IPS DF 6.9 (cell line): Measurements from ENCODE around the gene CMKLR1.

ENCODE experiments used
- DNase-seq: peaks from one replicate; pipeline ENCODE4 v3.0.0-alpha.2; 2013; ENCODE audit warnings: low read depth, low spot score
- H3K27ac ChIP-seq: one replicate; pipeline ENCODE4 v1.5.1; 2013; ENCODE audit warnings: low read length, control low read depth
- H3K27me3 ChIP-seq: 2 replicates; pipeline ENCODE4 v1.6.1; 2013; ENCODE audit warnings: mild to moderate bottlenecking, low read length; ENCODE audit not compliant: control insufficient read depth, insufficient read depth
- H3K36me3 ChIP-seq: 2 replicates; pipeline ENCODE4 v1.6.1; 2013; ENCODE audit warnings: low read length; ENCODE audit not compliant: control insufficient read depth, insufficient read depth
- H3K4me1 ChIP-seq: 2 replicates; pipeline ENCODE4 v1.6.1; 2013; ENCODE audit warnings: low read length; ENCODE audit not compliant: control insufficient read depth, insufficient read depth
- H3K4me3 ChIP-seq: 2 replicates; pipeline ENCODE4 v1.5.1; 2013; ENCODE audit warnings: mild to moderate bottlenecking, low read length
- H3K9me3 ChIP-seq: 2 replicates; pipeline ENCODE4 v1.6.1; 2013; ENCODE audit warnings: low read length, inconsistent platforms; ENCODE audit not compliant: control insufficient read depth, insufficient read depth
- WGBS: extraction: QIAGEN DNeasy Blood & Tissue Kit; methylation state at CpG from one replicate; pipeline ENCODE4 v1.1.7; 2013; ENCODE audit warnings: mixed read lengths, missing lambda C conversion rate; ENCODE audit not compliant: insufficient read length, insufficient coverage; 5-methylcytosine and 5-hydroxymethylcytosine counted together

Gene CMKLR1

GRCh38 chr12:108335349-108336119, 3.6 kb downstream of the CMKLR1 start:
- Histone ChIP-seq H3K27ac (no peak overlapping the region), H3K4me1 (no peaks in the 10 kb centered on the region), H3K4me3 (no peak overlapping the region), H3K9me3 (no peaks in the 10 kb centered on the region), H3K27me3 (no peaks in the 10 kb centered on the region), H3K36me3 (no peaks in the 10 kb centered on the region)
- DNase-seq, result no peak
- WGBS, result no CpG with 5 or more reads among the region's 4 CpGs

GRCh38 chr12:108333898-108334699, 5.0 kb downstream of the CMKLR1 start:
- H3K27me3 ChIP-seq, result no peaks in the 10 kb centered on the region
- no peak overlapping the region for H3K4me3 ChIP-seq

DNA sequence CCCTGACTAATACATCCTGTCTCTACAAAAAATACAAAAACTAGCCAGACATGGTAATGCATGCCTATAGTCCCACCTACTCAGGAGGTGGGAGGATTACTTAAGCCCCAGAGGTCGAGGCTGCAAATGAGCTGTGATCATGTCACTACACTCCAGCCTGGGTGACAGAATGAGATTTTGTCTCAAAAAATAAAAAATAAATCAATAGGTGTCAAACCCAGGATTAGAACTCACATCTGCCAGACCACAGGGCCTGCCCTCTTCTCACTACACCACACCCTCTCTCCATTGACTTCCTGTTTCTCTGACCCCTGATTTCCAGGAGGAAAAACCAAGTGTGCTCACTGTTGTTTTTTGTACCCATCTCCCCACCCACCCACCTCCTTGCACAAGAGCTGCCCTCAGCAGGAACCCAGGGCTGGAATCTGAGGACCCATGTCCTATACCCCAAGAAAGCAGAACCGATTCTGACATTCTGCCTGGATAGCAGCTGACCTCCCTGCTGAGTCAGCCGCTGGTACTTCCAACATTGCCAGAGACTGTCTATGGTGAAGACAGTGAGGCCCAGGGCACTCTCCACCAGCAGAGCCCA, 6.2 kb downstream of the CMKLR1 start:
- no peaks in the 10 kb centered on the region for H3K36me3 ChIP-seq
- H3K27me3 ChIP-seq, result no peaks in the 10 kb centered on the region
- H3K4me1 ChIP-seq, result no peaks in the 10 kb centered on the region
- no peak for DNase-seq
- H3K4me3 ChIP-seq, result no peak overlapping the region
- no CpG with 5 or more reads among the region's 3 CpGs for WGBS
- H3K27ac ChIP-seq, result no peak overlapping the region
- H3K9me3 ChIP-seq, result no peaks in the 10 kb centered on the region

More at GRCh38 chr12:108333898-108334699, 5.0 kb downstream of the CMKLR1 start:
- Histone ChIP-seq H3K27ac (no peak overlapping the region), H3K4me1 (no peaks in the 10 kb centered on the region), H3K36me3 (no peaks in the 10 kb centered on the region), H3K9me3 (no peaks in the 10 kb centered on the region)
- WGBS, result no CpG with 5 or more reads among the region's 10 CpGs
- no peak for DNase-seq

DNA sequence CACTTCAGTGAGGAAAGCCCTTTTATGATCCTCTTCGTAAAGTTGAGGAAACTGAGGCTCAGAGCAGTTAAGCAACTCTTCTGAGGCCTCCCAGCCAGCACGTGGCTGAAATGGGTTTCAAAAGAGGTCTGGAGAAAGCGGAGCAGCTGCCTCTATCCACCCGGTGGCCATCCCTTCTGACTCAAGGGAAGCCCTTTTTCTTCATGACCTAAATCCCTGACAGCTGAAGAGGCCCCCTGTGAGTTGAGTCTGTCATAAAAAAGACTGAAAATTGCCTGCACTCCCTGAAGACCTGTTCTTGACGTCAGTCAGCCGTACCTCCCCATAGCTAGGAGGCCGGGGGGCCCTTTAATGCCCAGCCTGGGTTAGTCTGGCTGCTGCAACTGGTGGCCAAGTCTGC, 10.7 kb downstream of the CMKLR1 start:
- Histone ChIP-seq H3K36me3 (no peaks in the 10 kb centered on the region), H3K4me1 (no peaks in the 10 kb centered on the region), H3K27ac (no peak overlapping the region), H3K27me3 (no peaks in the 10 kb centered on the region), H3K9me3 (no peaks in the 10 kb centered on the region), H3K4me3 (no peak overlapping the region)
- WGBS, result no CpG with 5 or more reads among the region's 7 CpGs
- DNase-seq, result no peak

- no CpG with 5 or more reads among the region's 15 CpGs for WGBS
- Histone ChIP-seq H3K27me3 (no peaks in the 10 kb centered on the region), H3K36me3 (no peaks in the 10 kb centered on the region), H3K4me1 (no peaks in the 10 kb centered on the region), H3K4me3 (no peak overlapping the region), H3K27ac (no peak overlapping the region), H3K9me3 (no peaks in the 10 kb centered on the region)
- DNase-seq, result no peak
Observed at GRCh38 chr12:108327621-108328344, 11.3 kb downstream of the CMKLR1 start.

GRCh38 chr12:108326254-108326750, 12.8 kb downstream of the CMKLR1 start:
- Histone ChIP-seq H3K36me3 (no peaks in the 10 kb centered on the region), H3K27me3 (no peaks in the 10 kb centered on the region), H3K4me1 (no peaks in the 10 kb centered on the region; the same call in 1 of the 2 replicates), H3K9me3 (no peaks in the 10 kb centered on the region), H3K4me3 (no peak overlapping the region), H3K27ac (no peak overlapping the region)
- WGBS, result no CpG with 5 or more reads among the region's 2 CpGs
- no peak for DNase-seq

GRCh38 chr12:108325549-108325948, 13.6 kb downstream of the CMKLR1 start:
- H3K27ac ChIP-seq, result no peak overlapping the region
- no peak overlapping the region for H3K4me3 ChIP-seq
- no peaks in the 10 kb centered on the region for H3K27me3 ChIP-seq
- no peaks in the 10 kb centered on the region for H3K36me3 ChIP-seq
- H3K4me1 ChIP-seq, result no peaks in the 10 kb centered on the region; the same call in 1 of the 2 replicates
- no peak for DNase-seq
- no peaks in the 10 kb centered on the region for H3K9me3 ChIP-seq
- WGBS, result no CpG with 5 or more reads among the region's 3 CpGs

DNA sequence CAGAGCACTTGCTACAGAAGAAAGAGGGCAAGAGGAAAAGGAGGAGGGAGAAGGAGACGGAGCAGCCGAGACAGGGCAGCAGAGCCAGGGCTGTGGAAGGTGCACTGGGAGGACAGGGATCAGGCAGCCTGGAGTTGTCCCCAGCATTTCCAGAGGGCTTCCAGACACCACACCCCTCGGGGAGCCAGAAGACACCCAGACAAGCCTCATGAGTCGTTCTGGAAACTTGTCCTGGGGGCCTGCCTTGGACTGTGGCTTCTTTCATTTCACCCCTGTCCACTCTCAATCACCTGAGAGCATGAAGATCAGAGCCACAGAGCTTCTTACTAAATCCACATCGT, 14.1 kb downstream of the CMKLR1 start:
- H3K27me3 ChIP-seq, result no peaks in the 10 kb centered on the region
- WGBS, result no CpG with 5 or more reads among the region's 5 CpGs

DNA sequence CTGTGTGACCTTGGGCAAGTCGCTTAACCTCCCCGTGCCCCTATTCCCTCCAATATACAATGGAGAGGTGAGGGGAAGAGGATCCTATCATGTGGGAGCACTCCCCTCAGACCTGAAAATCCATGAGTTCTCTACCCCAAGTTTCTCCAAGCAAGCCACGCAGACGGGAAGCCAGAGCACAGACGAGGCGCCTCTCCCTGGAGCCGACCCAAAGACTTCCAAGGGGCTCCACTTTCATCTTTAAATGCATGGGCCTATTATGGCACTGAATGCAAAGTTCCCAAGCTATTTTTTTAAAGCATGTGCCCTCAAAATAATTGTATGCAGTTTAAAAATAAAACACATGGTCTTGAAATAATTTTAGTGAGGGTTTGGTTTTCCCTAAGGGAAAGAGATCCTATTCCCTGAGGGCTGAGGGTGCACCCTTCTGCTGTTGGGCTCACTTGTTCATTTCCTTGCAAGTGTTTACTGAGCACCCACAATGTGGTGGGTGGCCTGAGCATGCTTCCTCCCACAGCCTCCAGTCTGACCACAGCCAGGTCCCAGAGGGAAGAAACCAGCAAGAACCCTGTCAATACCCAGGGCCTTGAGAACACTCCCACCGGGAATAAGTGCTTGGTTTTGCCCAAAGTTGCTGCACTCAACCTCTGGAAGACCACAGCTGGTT, 14.6 kb downstream of the CMKLR1 start:
- Histone ChIP-seq H3K4me1 (no peaks in the 10 kb centered on the region; the same call in 1 of the 2 replicates), H3K27me3 (no peaks in the 10 kb centered on the region), H3K4me3 (no peak overlapping the region), H3K9me3 (no peaks in the 10 kb centered on the region), H3K36me3 (no peaks in the 10 kb centered on the region), H3K27ac (no peak overlapping the region)
- WGBS, result no CpG with 5 or more reads among the region's 8 CpGs
- no peak for DNase-seq

More for the DNA sequence above, 14.1 kb downstream of the CMKLR1 start:
- no peak overlapping the region for H3K4me3 ChIP-seq
- H3K4me1 ChIP-seq, result no peaks in the 10 kb centered on the region; the same call in 1 of the 2 replicates
- H3K36me3 ChIP-seq, result no peaks in the 10 kb centered on the region
- no peak overlapping the region for H3K27ac ChIP-seq
- DNase-seq, result no peak
- no peaks in the 10 kb centered on the region for H3K9me3 ChIP-seq
